ENCODE measurements around the gene SLC7A8. TPM values are rescaled to one million over a fixed set of nuclear protein-coding genes. Genes with fewer than 3 reads are reported as not detected.
"Not testable (repeated sequence)": the region's sequence is repeated elsewhere in the genome, so short reads cannot be mapped to it uniquely, and the experiment has no call there.

The SLC7A8 gene
- total and polyA plus RNA-seq, 12 donors = 6.8 to 50.9 (median 26.7) TPM

DNA sequence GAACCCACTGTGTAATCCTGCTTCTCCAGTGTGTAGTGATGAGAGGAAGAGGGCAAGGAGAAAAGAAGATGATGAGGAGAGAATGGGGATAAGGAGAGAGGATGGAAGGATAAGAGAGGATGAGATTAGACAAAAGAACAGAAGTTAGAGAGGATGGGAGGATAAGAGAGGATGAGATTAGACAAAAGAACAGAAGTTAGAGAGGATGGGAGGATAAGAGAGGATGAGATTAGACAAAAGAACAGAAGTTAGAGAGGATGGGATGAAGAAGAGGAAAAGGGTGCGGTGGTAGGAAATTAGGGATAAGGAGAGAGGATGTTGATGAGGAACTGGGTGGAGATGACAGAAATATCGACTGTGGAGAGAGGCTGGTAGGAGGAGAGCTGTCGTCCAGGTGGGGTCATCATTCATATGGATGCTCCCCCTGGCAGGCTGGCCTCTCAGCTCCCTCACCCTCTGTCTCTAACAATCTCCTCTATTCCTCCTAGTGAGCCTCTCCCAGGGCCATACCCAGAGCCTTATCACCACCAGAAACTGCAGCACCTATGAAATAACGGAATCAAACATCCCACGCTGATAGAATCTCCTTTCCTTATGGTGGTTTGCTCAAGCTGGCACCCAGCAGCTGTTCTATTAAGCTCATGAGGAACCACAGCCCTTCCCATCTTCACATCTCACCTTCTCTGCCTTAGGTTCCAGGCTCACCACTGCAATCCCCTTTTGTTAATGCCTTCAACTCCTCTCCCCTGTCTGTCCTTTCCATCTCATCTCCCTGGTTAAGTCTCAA is 72.7 kb downstream of the SLC7A8 start:
- H3K27me3 ChIP-seq = no peaks in the 10 kb centered on the region
- TF ChIP-seq, protein P1, sequence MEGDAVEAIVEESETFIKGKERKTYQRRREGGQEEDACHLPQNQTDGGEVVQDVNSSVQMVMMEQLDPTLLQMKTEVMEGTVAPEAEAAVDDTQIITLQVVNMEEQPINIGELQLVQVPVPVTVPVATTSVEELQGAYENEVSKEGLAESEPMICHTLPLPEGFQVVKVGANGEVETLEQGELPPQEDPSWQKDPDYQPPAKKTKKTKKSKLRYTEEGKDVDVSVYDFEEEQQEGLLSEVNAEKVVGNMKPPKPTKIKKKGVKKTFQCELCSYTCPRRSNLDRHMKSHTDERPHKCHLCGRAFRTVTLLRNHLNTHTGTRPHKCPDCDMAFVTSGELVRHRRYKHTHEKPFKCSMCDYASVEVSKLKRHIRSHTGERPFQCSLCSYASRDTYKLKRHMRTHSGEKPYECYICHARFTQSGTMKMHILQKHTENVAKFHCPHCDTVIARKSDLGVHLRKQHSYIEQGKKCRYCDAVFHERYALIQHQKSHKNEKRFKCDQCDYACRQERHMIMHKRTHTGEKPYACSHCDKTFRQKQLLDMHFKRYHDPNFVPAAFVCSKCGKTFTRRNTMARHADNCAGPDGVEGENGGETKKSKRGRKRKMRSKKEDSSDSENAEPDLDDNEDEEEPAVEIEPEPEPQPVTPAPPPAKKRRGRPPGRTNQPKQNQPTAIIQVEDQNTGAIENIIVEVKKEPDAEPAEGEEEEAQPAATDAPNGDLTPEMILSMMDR (IDR thresholded peaks at IDR 0.05) = no peak
- no peak for TF ChIP-seq POLR2A (IDR thresholded peaks at IDR 0.05)
- no peak overlapping the region for H3K4me3 ChIP-seq
- no peaks in the 10 kb centered on the region for H3K36me3 ChIP-seq (replicated peaks in 1 of 2)
- DNase-seq = no peak
- no peak overlapping the region for H3K27ac ChIP-seq
- intact Hi-C loops (cut with DNase I) = loop anchor here in 1 of 2 donors (5.0 kb wide), 1 partner anchor 43 kb away; no protein-coding TSS in a partner anchor
- 49 to 62% (median 52%) methylated on average over 5 of the region's 5 CpGs for WGBS, 4 donors
- H3K9me3 ChIP-seq (replicated peaks in 1 of 3) = no peaks in the 10 kb centered on the region
- H3K4me1 ChIP-seq (replicated peaks in 1 of 2) = peaks cover 0 to 7% of the 10 kb centered on the region in 2 donors

DNA sequence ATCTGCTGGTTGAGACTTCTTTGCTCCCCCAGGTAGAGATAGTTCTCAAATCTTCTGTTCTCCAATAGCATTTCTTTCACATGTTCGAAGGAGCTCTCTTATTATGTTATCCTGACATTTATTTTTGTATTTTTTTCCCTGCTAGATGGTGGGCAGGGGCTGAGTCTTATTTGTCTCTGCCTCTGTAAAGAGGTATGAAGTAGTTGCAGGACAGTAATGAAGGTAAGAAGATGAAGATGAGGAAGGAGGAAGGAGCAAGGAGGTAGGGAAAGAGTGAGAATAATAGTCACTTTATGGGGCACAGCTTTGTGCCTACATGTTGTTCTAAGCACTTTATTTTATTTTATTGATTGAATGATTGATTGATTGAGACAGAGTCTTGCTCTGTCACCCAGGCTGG is 73.7 kb downstream of the SLC7A8 start:
- no peak for DNase-seq
- intact Hi-C loops (cut with DNase I) = loop anchor here in 1 of 2 donors (5.0 kb wide), 1 partner anchor 42 kb away; no protein-coding TSS in a partner anchor
- H3K36me3 ChIP-seq (replicated peaks in 1 of 2) = no peaks in the 10 kb centered on the region
- no peaks in the 10 kb centered on the region for H3K27me3 ChIP-seq
- no peak overlapping the region for H3K27ac ChIP-seq
- H3K9me3 ChIP-seq (replicated peaks in 1 of 3) = no peaks in the 10 kb centered on the region
- H3K4me3 ChIP-seq = no peak overlapping the region
- 77 to 90% (median 82%) methylated on average over 1 of the region's 1 CpG for WGBS, 4 donors
- peaks cover 0 to 1% of the 10 kb centered on the region in 2 donors for H3K4me1 ChIP-seq (replicated peaks in 1 of 2)
- no peak for TF ChIP-seq POLR2A (IDR thresholded peaks at IDR 0.05)
- TF ChIP-seq, protein P1 (IDR thresholded peaks at IDR 0.05) = no peak

DNA sequence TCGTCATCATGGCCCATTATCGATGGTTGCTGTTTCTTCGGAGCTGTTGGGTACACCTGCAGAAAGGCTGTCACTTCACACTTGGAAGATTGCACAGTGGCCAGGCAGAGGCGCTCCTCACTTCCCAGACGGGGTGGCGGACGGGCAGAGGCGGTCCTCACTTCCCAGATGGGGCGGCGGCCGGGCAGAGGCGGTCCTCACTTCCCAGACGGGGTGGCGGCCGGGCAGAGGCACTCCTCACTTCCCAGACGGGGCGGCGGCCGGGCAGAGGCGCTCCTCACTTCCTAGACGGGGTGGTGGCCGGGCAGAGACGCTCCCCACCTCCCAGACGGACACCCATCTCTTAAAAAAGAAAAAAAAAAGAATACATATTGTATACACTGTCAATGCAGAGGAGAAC is 75.3 kb downstream of the SLC7A8 start:
- H3K27ac ChIP-seq; H3K4me1 ChIP-seq (replicated peaks in 1 of 2); H3K27me3 ChIP-seq; H3K36me3 ChIP-seq (replicated peaks in 1 of 2); DNase-seq; H3K4me3 ChIP-seq; intact Hi-C loops (cut with DNase I); H3K9me3 ChIP-seq (replicated peaks in 1 of 3): not testable (repeated sequence)
- 90 to 93% (median 91%) methylated on average over 15 to 24 of the region's 24 CpGs for WGBS, 4 donors

DNA sequence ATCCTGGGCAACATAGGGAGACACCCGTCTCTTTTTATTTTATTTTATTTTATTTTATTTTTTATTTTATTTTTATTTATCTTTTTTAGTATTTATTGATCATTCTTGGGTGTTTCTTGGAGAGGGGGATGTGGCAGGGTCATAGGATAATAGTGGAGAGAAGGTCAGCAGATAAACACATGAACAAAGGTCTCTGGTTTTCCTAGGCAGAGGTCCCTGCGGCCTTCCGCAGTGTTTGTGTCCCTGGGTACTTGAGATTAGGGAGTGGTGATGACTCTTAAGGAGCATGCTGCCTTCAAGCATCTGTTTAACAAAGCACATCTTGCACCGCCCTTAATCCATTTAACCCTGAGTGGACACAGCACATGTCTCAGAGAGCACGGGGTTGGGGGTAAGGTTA is 75.8 kb downstream of the SLC7A8 start:
- H3K4me3 ChIP-seq; H3K27me3 ChIP-seq; DNase-seq; intact Hi-C loops (cut with DNase I); H3K36me3 ChIP-seq (replicated peaks in 1 of 2); H3K9me3 ChIP-seq (replicated peaks in 1 of 3); H3K27ac ChIP-seq; H3K4me1 ChIP-seq (replicated peaks in 1 of 2): not testable (repeated sequence)
- WGBS, 4 donors = 84 to 97% (median 86%) methylated on average over 1 to 5 of the region's 5 CpGs

DNA sequence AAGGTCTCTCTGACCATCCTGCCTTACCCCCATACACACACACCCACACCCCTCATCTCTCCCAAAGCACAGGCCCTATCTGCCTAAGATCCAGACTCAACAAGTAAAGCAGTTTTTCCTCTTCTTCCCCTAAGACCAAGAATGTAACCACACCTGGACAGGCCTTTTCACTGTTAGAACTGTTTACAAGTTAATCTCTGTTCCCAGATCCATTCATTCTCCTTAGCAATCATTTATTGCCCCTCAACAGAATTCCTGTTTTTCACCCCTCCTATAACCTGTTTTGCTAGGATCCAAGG is 76.8 kb downstream of the SLC7A8 start:
- Histone ChIP-seq H3K27ac (no peak overlapping the region), H3K4me1 (replicated peaks in 1 of 2) (no peaks in the 10 kb centered on the region), H3K9me3 (replicated peaks in 1 of 3) (no peaks in the 10 kb centered on the region), H3K36me3 (replicated peaks in 1 of 2) (no peaks in the 10 kb centered on the region), H3K4me3 (no peak overlapping the region), H3K27me3 (no peaks in the 10 kb centered on the region)
- no peak for DNase-seq
- TF ChIP-seq, protein P1 (IDR thresholded peaks at IDR 0.05) = no peak
- TF ChIP-seq POLR2A (IDR thresholded peaks at IDR 0.05) = no peak
- intact Hi-C loops (cut with DNase I) = no loop called here

Data from adrenal gland (tissue), 12 donors.